ENCODE data around the gene ATP13A3.

Gene ATP13A3

GRCh38 chr3:194373028-194373427 is 113.8 kb downstream of the ATP13A3 start:
- in situ Hi-C loops (cut with MboI; ENCODE audit: low sequenced_read_pairs, unreplicated experiment): no loop called here
- TF ChIP-seq CTCF (IDR thresholded peaks at IDR 0.05; ENCODE audit: borderline replicate concordance, control extremely low read depth, extremely low read depth, insufficient read depth, missing control alignments): no peak
- no peak for DNase-seq (ENCODE audit: low spot score)

- no peak for TF ChIP-seq CTCF (IDR thresholded peaks at IDR 0.05; ENCODE audit: borderline replicate concordance, control extremely low read depth, extremely low read depth, insufficient read depth, missing control alignments)
- in situ Hi-C loops (cut with MboI; ENCODE audit: low sequenced_read_pairs, unreplicated experiment): no loop called here
- no peak for DNase-seq (ENCODE audit: low spot score)
Observed at GRCh38 chr3:194370753-194371152, 116.0 kb downstream of the ATP13A3 start.

GRCh38 chr3:194369522-194370279 is 117.1 kb downstream of the ATP13A3 start, which contains the start of gene LRRC15:
Gene LRRC15 (minus strand): TSS chr3:194369743. CDS start chr3:194361043, 8,700 bp downstream.
- no peak for TF ChIP-seq CTCF (IDR thresholded peaks at IDR 0.05; ENCODE audit: borderline replicate concordance, control extremely low read depth, extremely low read depth, insufficient read depth, missing control alignments)
- no peak for DNase-seq (ENCODE audit: low spot score)
- in situ Hi-C loops (cut with MboI; ENCODE audit: low sequenced_read_pairs, unreplicated experiment): no loop called here

GRCh38 chr3:194368918-194369317 is 117.9 kb downstream of the ATP13A3 start:
- in situ Hi-C loops (cut with MboI; ENCODE audit: low sequenced_read_pairs, unreplicated experiment): no loop called here
- DNase-seq (ENCODE audit: low spot score): no peak
- TF ChIP-seq CTCF (IDR thresholded peaks at IDR 0.05; ENCODE audit: borderline replicate concordance, control extremely low read depth, extremely low read depth, insufficient read depth, missing control alignments): no peak

GRCh38 chr3:194367992-194368841 is 118.6 kb downstream of the ATP13A3 start:
- no peak for DNase-seq (ENCODE audit: low spot score)
- in situ Hi-C loops (cut with MboI; ENCODE audit: low sequenced_read_pairs, unreplicated experiment): no loop called here
- no peak for TF ChIP-seq CTCF (IDR thresholded peaks at IDR 0.05; ENCODE audit: borderline replicate concordance, control extremely low read depth, extremely low read depth, insufficient read depth, missing control alignments)

DNA sequence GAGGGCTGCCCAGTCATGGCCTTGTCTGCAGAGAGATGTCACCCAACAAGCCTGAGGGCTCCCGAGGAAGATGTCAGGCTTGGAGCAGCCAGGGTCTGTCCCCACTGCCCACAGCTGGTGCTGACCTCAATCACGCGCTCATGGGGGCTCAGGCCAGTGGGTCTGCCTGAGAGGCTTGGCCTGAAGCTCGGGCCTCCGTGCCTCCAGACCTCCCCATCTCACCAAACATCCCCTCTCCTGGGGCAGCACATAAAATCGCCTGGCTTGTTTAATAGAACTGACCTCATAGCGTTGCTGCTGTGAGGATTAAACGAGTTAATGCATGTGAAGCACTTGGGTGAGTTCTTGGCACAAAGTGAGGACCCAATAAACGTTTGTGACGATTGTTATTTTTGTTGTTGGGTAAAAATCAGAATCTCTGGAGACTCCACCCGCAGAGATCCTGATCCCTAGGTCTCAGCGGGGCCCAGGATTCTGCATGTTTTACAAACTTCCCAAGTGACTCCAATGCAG is 120.8 kb downstream of the ATP13A3 start:
- no peak for TF ChIP-seq CTCF (IDR thresholded peaks at IDR 0.05; ENCODE audit: borderline replicate concordance, control extremely low read depth, extremely low read depth, insufficient read depth, missing control alignments)
- no peak for DNase-seq (ENCODE audit: low spot score)

More for the DNA sequence above, 120.8 kb downstream of the ATP13A3 start:
- in situ Hi-C loops (cut with MboI; ENCODE audit: low sequenced_read_pairs, unreplicated experiment): no loop called here
